H54 (cell line): ENCODE measurements around the gene MRPS22.

Experiments used
- DNase-seq: peaks from one replicate; pipeline ENCODE4 v3.0.0; 2011; ENCODE audit warnings: low spot score, mixed read lengths; ENCODE audit not compliant: insufficient read length
- FAIRE-seq: peaks from 3 replicates; lab custom pipeline; 2011; peaks lifted over from hg19 to GRCh38; lab: Jason Lieb, UNC
- POLR2A ChIP-seq: IDR thresholded peaks from 2 replicates; pipeline ENCODE4 v1.6.1; 2011; ENCODE audit warnings: low read depth, mild to moderate bottlenecking, low read length

The MRPS22 gene

GRCh38 chr3:139307072-139307491, 36.7 kb upstream of the MRPS22 start:
- DNase-seq (no peak), FAIRE-seq (no peak)

GRCh38 chr3:139307601-139308555, 35.9 kb upstream of the MRPS22 start:
- DNase-seq (no peak), FAIRE-seq (no peak)
- no peak for TF ChIP-seq POLR2A

More at GRCh38 chr3:139307072-139307491, 36.7 kb upstream of the MRPS22 start:
- TF ChIP-seq POLR2A = no peak

GRCh38 chr3:139308560-139308959, 35.3 kb upstream of the MRPS22 start:
- TF ChIP-seq POLR2A = no peak
- no peak for DNase-seq
- FAIRE-seq = no peak

GRCh38 chr3:139309061-139309591, 34.7 kb upstream of the MRPS22 start:
- DNase-seq = no peak
- FAIRE-seq = no peak

GRCh38 chr3:139309880-139310279, 33.9 kb upstream of the MRPS22 start:
- FAIRE-seq (no peak), DNase-seq (peak; percentile 47)
- no peak for TF ChIP-seq POLR2A

More at GRCh38 chr3:139309061-139309591, 34.7 kb upstream of the MRPS22 start:
- TF ChIP-seq POLR2A = no peak

GRCh38 chr3:139310474-139310933, 33.3 kb upstream of the MRPS22 start:
- DNase-seq = peak; percentile 67
- no peak for FAIRE-seq

GRCh38 chr3:139311557-139311956, 32.3 kb upstream of the MRPS22 start:
- no peak for DNase-seq
- FAIRE-seq = no peak
- no peak for TF ChIP-seq POLR2A

More at GRCh38 chr3:139310474-139310933, 33.3 kb upstream of the MRPS22 start:
- no peak for TF ChIP-seq POLR2A

GRCh38 chr3:139312416-139312815, 31.4 kb upstream of the MRPS22 start:
- no peak for TF ChIP-seq POLR2A
- no peak for FAIRE-seq
- no peak for DNase-seq

GRCh38 chr3:139312959-139313358, 30.9 kb upstream of the MRPS22 start:
- peak; percentile 61 for DNase-seq
- no peak for FAIRE-seq
- no peak for TF ChIP-seq POLR2A

GRCh38 chr3:139313921-139314320, 29.9 kb upstream of the MRPS22 start:
- no peak for TF ChIP-seq POLR2A
- FAIRE-seq = no peak
- DNase-seq = no peak

- no peak for TF ChIP-seq POLR2A
- no peak for FAIRE-seq
These were observed 26.6 kb upstream of the MRPS22 start for GRCh38 chr3:139317215-139317614.

GRCh38 chr3:139317660-139318430, 26.0 kb upstream of the MRPS22 start:
- FAIRE-seq = no peak
- TF ChIP-seq POLR2A = no peak
- DNase-seq = no peak

More at GRCh38 chr3:139317215-139317614, 26.6 kb upstream of the MRPS22 start:
- no peak for DNase-seq

GRCh38 chr3:139318431-139318816, 25.4 kb upstream of the MRPS22 start:
- no peak for DNase-seq
- no peak for FAIRE-seq
- no peak for TF ChIP-seq POLR2A
